Measurements from ENCODE around the gene OR6C6.

- TF ChIP-seq CTCF (conservative IDR thresholded peaks at IDR 0.05 in 1 of 2, IDR thresholded peaks at IDR 0.05 in 1 of 2; ENCODE audit: low read depth in 1 of 2, low read length in 2 of 2) (no peak), EZH2 (IDR thresholded peaks at IDR 0.05; ENCODE audit: low read length, missing control alignments) (no peak)
Observed at GRCh38 chr12:55256831-55257230, 39.5 kb downstream of the OR6C6 start.
